Heart left ventricle (tissue), 13 donors: ENCODE measurements around the gene SERPINB2.

Experiments used
- POLR2A ChIP-seq, 2 donors: fragments of 450-650 bp; IDR thresholded peaks; one replicate each; pipeline ENCODE4 v1.6.1; 2017; ENCODE audit warnings: antibody characterized with exemption in 2 of 2, mild to moderate bottlenecking in 2 of 2, moderate library complexity in 2 of 2
- TF ChIP-seq, protein P1 (sequence below), 12 donors: fragments of 200-600 bp; sonication (generic) in 4 of 12; IDR thresholded peaks; one replicate each; pipeline versions ENCODE4 v1.5.0 to v1.8.0; 2018 to 2022; ENCODE audit warnings: antibody characterized with exemption in 12 of 12, mild to moderate bottlenecking in 5 of 12
- donor health status: ischemic (EF 13 %, LVEDD 7.1; RV severe dilation, severe dysfunction).
- donor health status: DM: no; HTN: yes; CAD: no.
- donor health status: DM: no; HTN: no; CAD: no.
- donor health status: ischemic (EF 25% LVEDD 6.9; RV normal size, moderate dysfunction).
- donor health status: ischemic (EF 25% LVEDD 5.7; RV mildly dilated, moderate dysfunction).
- donor health status: ischemic (EF 35%, LVEDD 5.7; RV mildly dilated, moderate dysfunction).
- donor health status: nonischemic (EF 11% LVEDD 7.7; RV severe dilation, severe dysfunction).
- donor health status: DM: yes; HTN: yes; CAD: no.
- donor health status: PGD.
- donor health status: ischemic (EF 29% LVEDD 5.4; RV normal size, mild dysfunction).
- donor health status: nonischemic (EF 23%, LVEDD 6.1; RV moderate dilation, normal function).

DNA sequence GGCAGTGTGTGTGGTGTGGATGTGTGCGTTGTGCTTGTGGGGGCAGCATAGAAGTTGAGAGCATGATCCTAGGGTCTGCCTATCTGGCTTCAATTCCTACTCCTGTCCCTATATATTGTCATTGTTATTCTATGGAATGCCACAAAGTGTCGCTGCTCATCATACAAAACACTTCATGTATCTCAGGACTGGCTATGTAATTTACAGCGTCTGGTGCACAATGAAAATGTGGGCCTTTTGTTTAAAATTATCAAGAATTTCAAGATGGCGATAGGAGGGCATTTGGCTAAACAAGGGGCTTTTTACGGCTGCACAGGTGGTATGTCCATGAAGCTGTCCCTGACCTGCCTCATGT is 3.4 kb downstream of the SERPINB2 start:
- TF ChIP-seq, protein P1, sequence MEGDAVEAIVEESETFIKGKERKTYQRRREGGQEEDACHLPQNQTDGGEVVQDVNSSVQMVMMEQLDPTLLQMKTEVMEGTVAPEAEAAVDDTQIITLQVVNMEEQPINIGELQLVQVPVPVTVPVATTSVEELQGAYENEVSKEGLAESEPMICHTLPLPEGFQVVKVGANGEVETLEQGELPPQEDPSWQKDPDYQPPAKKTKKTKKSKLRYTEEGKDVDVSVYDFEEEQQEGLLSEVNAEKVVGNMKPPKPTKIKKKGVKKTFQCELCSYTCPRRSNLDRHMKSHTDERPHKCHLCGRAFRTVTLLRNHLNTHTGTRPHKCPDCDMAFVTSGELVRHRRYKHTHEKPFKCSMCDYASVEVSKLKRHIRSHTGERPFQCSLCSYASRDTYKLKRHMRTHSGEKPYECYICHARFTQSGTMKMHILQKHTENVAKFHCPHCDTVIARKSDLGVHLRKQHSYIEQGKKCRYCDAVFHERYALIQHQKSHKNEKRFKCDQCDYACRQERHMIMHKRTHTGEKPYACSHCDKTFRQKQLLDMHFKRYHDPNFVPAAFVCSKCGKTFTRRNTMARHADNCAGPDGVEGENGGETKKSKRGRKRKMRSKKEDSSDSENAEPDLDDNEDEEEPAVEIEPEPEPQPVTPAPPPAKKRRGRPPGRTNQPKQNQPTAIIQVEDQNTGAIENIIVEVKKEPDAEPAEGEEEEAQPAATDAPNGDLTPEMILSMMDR (IDR thresholded peaks at IDR 0.05) = no peak
- TF ChIP-seq POLR2A (IDR thresholded peaks at IDR 0.05) = no peak
